Panc1 (cell line): ENCODE data around the gene CAMK1D. TPM values are rescaled to one million over a fixed set of nuclear protein-coding genes. Genes with fewer than 3 reads are reported as not detected.
"Not testable (repeated sequence)": the region's sequence is repeated elsewhere in the genome, so short reads cannot be mapped to it uniquely, and the experiment has no call there.

Source experiments
- ATAC-seq: fragments of 200-7000 bp; cut with Tn5 transposase; 2 replicates; pipeline ENCODE4 v1.9.1; 2020; ENCODE audit warnings: mild to moderate bottlenecking, moderate library complexity
- Bru-seq: library from RNA; stranded (reverse); fragments of 400-500 nt; gene quantifications from one replicate; lab custom pipeline; 2021; lab: Mats Ljungman, UMichigan
- BruChase-seq, 2 experiments: library from RNA; stranded (reverse); fragments of 400-500 nt; gene quantifications; one replicate each; lab custom pipeline; 2021; lab: Mats Ljungman, UMichigan
- BruUV-seq: library from RNA; stranded (reverse); fragments of 400-500 nt; replicated peaks from 2 replicates; lab custom pipeline; 2021; lab: Mats Ljungman, UMichigan
- CTCF ChIA-PET: fragments of 300-600 bp; sonication (Branson Sonifier 250); formaldehyde crosslinking; loops from one replicate; lab custom pipeline; 2022; ENCODE audit warnings: antibody characterized with exemption; lab: Charles Lee
- POLR2A ChIA-PET: fragments of 300-600 bp; sonication (Branson Sonifier 250); formaldehyde crosslinking; loops from one replicate; lab custom pipeline; 2022; ENCODE audit warnings: antibody characterized with exemption; lab: Charles Lee
- DNase-seq: peaks from one replicate; pipeline ENCODE4 v3.0.0-alpha.2; 2010; ENCODE audit warnings: low read depth, low spot score
- H3K27ac ChIP-seq: 2 replicates; pipeline ENCODE4 v1.5.1; 2011; ENCODE audit warnings: mild to moderate bottlenecking, low read length, inconsistent platforms
- H3K27me3 ChIP-seq: fragments of 200-500 bp; sonication (Bioruptor generic); 2 replicates; pipeline ENCODE4 v1.6.0; 2014; ENCODE audit warnings: low read length, inconsistent platforms; ENCODE audit not compliant: control insufficient read depth, insufficient read depth
- H3K36me3 ChIP-seq: fragments of 200-500 bp; sonication (Bioruptor generic); 2 replicates; pipeline ENCODE4 v1.5.1; 2014; ENCODE audit warnings: inconsistent platforms, mild to moderate bottlenecking, low read length, moderate library complexity; ENCODE audit not compliant: control insufficient read depth, insufficient read depth
- H3K4me1 ChIP-seq: 2 replicates; pipeline ENCODE4 v1.5.1; 2011; ENCODE audit warnings: inconsistent platforms, mild to moderate bottlenecking, low read length, moderate library complexity; ENCODE audit not compliant: control insufficient read depth, insufficient read depth
- H3K4me3 ChIP-seq, 2 experiments: 2 replicates each; pipeline ENCODE4 v1.5.1; 2011 to 2012; ENCODE audit warnings: low read depth in 2 of 2, low read length in 2 of 2, mild to moderate bottlenecking in 2 of 2, inconsistent platforms in 1 of 2, moderate library complexity in 1 of 2
- H3K9me3 ChIP-seq: fragments of 200-500 bp; sonication (Bioruptor generic); 2 replicates; pipeline ENCODE4 v1.5.1; 2014; ENCODE audit warnings: low read depth, mild to moderate bottlenecking, inconsistent platforms, low read length, moderate library complexity; ENCODE audit not compliant: control insufficient read depth, insufficient read depth
- POLR2AphosphoS5 ChIP-seq: IDR thresholded peaks from 2 replicates; pipeline ENCODE4 v1.6.1; 2012; ENCODE audit warnings: mild to moderate bottlenecking, low read depth, low read length, moderate library complexity
- SIN3A ChIP-seq: IDR thresholded peaks from 2 replicates; pipeline ENCODE4 v1.6.1; 2012; ENCODE audit warnings: low read depth, mild to moderate bottlenecking, low read length, moderate library complexity, borderline replicate concordance; ENCODE audit not compliant: insufficient read depth
- TCF7L2 ChIP-seq: IDR thresholded peaks from 2 replicates; pipeline ENCODE4 v1.6.1; 2011; ENCODE audit warnings: mild to moderate bottlenecking, low read depth, low read length, inconsistent platforms
- in situ Hi-C: cut with HindIII; loops from 2 replicates; pipeline ENCODE4 v1.10.0; 2016; ENCODE audit warnings: low sequenced_read_pairs, low pct_unique_long_range_greater_than_20kb
- intact Hi-C: fragments of 100-400 bp; cut with micrococcal nuclease; formaldehyde crosslinking; loops from one replicate; pipeline ENCODE4 v1.10.0; 2022; ENCODE audit not compliant: unreplicated experiment
- long read RNA-seq: library from polyadenylated mRNA; unstranded; transcript quantifications from one replicate; pipeline ENCODE4 v2.0.0, GENCODE V29; 2021; ENCODE audit not compliant: unreplicated experiment
- polyA plus RNA-seq: library from polyadenylated mRNA; unstranded; fragments of >200 nt; gene quantifications from one replicate; pipeline ENCODE4 v1.2.1, GENCODE V29; 2012; ENCODE audit warnings: missing spikeins; ENCODE audit not compliant: insufficient read length
- total RNA-seq: library from RNA; stranded (reverse); gene quantifications from one replicate; pipeline ENCODE4 v1.2.1, GENCODE V29; 2021; ENCODE audit not compliant: unreplicated experiment
- TF ChIP-seq, protein P1 (sequence below): fragments of 450-650 bp; IDR thresholded peaks from 2 replicates; pipeline ENCODE4 v1.5.1; 2017; ENCODE audit warnings: mild to moderate bottlenecking
- TF ChIP-seq, protein P2 (sequence below), 2 experiments: IDR thresholded peaks; 2 replicates each; pipeline ENCODE4 v1.6.1; 2011 to 2012; ENCODE audit warnings: low read depth in 2 of 2, control low read depth in 1 of 2, low read length in 1 of 2, mild to moderate bottlenecking in 1 of 2, moderate library complexity in 1 of 2; ENCODE audit not compliant: insufficient read depth in 1 of 2

The CAMK1D gene
- total RNA-seq (5.7 TPM), Bru-seq, nascent RNA (percentile 47 among the genes with signal in this experiment), BruChase-seq, experiment 1, labeled RNA remaining after a 2-hour chase (percentile 41 among the genes with signal in this experiment), BruChase-seq, experiment 2, labeled RNA remaining after a 6-hour chase (percentile 46 among the genes with signal in this experiment)
- polyA plus RNA-seq: 4.7 TPM
- long read RNA-seq, partial matches to known transcripts: 0 of 6 reads
- long read RNA-seq, other reads (novel, unspliced or antisense): 6 of 6 reads

DNA sequence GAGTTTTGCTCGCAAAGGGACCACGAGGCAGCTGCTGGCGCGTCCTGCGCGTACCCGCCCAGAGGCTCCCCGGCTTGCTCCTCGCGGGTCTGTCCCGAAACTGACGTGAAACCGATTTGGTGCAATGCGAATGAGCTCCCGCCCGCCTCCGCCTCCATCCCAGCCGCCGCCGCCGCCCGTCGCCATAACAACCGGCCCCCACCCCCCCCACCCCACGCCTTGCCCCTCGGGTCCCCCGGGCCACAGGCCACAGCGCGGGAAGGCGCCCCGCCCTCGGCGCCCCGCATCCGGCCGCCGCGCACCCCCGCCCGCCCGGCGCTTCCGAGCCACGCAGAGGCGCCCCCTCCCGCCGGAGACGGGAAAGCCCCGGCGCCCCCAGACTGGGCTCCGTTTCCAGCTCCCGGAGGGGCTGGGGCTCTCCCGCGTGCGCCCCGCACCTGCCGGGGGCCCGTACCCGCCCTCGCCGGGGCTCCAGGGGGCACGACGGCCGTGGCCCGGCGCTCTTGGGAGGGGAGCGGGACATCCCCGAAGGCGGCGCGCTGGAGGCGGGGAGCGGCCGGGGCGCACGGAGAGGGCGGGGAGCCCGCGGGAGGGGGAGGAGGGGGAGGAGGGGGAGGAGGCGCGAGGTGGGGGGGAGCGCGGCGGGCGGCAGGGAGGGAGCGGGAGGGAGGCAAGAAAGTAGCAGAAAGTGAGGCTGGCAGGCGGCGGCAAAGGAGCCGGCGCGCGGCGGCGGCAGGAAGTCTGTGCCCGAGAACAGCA lies at the start of gene CAMK1D:
TSS of gene CAMK1D (plus strand) at position 678 of the 759 bp plus-strand sequence.
- Histone ChIP-seq H3K4me3 (peak within 1 kb of the TSS; percentile 55 to 75), H3K27ac (no peak within 1 kb of the TSS), H3K4me1 (no peaks in the 10 kb centered on the region), H3K27me3 (no peaks in the 10 kb centered on the region), H3K9me3 (no peaks in the 10 kb centered on the region), H3K36me3 (no peaks in the 10 kb centered on the region; the same call in 1 of the 2 replicates)
- in situ Hi-C loops (no loop called here), intact Hi-C loops (no loop called here)
- BruUV-seq: no TSS peak
- ATAC-seq (peak; percentile 74), DNase-seq (no peak)
- ChIA-PET CTCF (interaction anchor here (0.6 to 0.7 kb wide), 2 partner anchors 138 to 799 kb away, joined by 3 to 4 read pairs; no protein-coding TSS in a partner anchor), POLR2A (interaction anchor here (0.7 kb wide), 1 partner anchor 104 kb away, joined by 3 read pairs; no protein-coding TSS in a partner anchor)
- no peak for TF ChIP-seq TCF7L2
- TF ChIP-seq, protein P1, sequence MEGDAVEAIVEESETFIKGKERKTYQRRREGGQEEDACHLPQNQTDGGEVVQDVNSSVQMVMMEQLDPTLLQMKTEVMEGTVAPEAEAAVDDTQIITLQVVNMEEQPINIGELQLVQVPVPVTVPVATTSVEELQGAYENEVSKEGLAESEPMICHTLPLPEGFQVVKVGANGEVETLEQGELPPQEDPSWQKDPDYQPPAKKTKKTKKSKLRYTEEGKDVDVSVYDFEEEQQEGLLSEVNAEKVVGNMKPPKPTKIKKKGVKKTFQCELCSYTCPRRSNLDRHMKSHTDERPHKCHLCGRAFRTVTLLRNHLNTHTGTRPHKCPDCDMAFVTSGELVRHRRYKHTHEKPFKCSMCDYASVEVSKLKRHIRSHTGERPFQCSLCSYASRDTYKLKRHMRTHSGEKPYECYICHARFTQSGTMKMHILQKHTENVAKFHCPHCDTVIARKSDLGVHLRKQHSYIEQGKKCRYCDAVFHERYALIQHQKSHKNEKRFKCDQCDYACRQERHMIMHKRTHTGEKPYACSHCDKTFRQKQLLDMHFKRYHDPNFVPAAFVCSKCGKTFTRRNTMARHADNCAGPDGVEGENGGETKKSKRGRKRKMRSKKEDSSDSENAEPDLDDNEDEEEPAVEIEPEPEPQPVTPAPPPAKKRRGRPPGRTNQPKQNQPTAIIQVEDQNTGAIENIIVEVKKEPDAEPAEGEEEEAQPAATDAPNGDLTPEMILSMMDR: peak; percentile 69

DNA sequence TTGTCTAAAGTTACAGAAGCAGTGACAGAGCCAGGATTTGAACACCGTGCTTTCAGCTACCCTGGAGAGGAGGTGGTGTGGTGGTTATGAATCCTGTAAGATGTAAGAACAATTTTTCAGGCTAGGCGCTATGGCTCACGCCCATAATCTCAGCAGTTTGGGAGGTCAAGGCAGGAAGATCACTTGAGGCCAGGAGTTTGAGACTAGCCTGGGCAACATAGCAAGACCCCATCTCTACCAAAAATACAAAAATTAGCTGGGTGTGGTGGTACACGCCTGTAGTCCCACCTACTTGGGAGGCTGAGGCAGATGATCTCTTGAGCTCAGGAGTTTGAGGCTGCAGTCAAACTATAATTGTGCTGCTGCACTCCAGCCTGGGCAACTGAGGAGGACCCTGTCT lies 48.3 kb upstream of the CAMK1D start:
- in situ Hi-C loops, CTCF ChIA-PET, POLR2A ChIA-PET: not testable (repeated sequence)

DNA sequence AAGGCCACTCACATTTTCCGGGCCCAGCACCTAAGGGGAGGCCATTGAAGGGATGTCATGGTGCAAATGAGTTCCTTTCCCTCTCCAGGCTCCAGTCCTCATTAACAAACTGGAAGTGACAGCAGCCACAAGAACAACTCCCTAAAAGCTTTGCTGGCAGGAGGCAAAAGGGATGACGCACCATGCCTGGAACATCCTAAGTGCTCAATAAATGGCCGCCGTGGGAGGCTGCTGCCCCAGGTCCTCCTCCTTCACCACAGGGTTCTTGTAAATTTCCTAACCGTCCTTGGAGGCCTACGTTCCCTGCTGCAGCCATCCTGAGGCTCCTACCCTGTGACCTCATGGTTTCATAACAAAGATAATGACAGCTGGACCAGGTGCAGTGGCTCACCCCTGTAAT lies 41.3 kb upstream of the CAMK1D start:
- in situ Hi-C loops: no loop called here
- no peak for ATAC-seq
- intact Hi-C loops: no loop called here
- no peaks in the 10 kb centered on the region for H3K27me3 ChIP-seq
- H3K36me3 ChIP-seq: no peaks in the 10 kb centered on the region
- ChIA-PET POLR2A (no interaction called here), CTCF (no interaction called here)
- DNase-seq: no peak
- H3K4me3 ChIP-seq: no peak overlapping the region
- no peaks in the 10 kb centered on the region for H3K9me3 ChIP-seq
- H3K27ac ChIP-seq: no peak overlapping the region
- BruUV-seq: no TSS peak
- H3K4me1 ChIP-seq: no peaks in the 10 kb centered on the region
- TF ChIP-seq TCF7L2 (no peak), POLR2AphosphoS5 (no peak), SIN3A (no peak)
- TF ChIP-seq, protein P1: no peak
- TF ChIP-seq, protein P2, sequence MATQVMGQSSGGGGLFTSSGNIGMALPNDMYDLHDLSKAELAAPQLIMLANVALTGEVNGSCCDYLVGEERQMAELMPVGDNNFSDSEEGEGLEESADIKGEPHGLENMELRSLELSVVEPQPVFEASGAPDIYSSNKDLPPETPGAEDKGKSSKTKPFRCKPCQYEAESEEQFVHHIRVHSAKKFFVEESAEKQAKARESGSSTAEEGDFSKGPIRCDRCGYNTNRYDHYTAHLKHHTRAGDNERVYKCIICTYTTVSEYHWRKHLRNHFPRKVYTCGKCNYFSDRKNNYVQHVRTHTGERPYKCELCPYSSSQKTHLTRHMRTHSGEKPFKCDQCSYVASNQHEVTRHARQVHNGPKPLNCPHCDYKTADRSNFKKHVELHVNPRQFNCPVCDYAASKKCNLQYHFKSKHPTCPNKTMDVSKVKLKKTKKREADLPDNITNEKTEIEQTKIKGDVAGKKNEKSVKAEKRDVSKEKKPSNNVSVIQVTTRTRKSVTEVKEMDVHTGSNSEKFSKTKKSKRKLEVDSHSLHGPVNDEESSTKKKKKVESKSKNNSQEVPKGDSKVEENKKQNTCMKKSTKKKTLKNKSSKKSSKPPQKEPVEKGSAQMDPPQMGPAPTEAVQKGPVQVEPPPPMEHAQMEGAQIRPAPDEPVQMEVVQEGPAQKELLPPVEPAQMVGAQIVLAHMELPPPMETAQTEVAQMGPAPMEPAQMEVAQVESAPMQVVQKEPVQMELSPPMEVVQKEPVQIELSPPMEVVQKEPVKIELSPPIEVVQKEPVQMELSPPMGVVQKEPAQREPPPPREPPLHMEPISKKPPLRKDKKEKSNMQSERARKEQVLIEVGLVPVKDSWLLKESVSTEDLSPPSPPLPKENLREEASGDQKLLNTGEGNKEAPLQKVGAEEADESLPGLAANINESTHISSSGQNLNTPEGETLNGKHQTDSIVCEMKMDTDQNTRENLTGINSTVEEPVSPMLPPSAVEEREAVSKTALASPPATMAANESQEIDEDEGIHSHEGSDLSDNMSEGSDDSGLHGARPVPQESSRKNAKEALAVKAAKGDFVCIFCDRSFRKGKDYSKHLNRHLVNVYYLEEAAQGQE (IDR thresholded peaks at IDR 0.05; ENCODE audit: insufficient read depth in 1 of 2, low read depth in 2 of 2, low read length in 1 of 2): no peak

More for the DNA sequence above, 48.3 kb upstream of the CAMK1D start:
- H3K27ac ChIP-seq, BruUV-seq, H3K9me3 ChIP-seq, DNase-seq, H3K36me3 ChIP-seq, H3K4me3 ChIP-seq, H3K27me3 ChIP-seq, H3K4me1 ChIP-seq, ATAC-seq, intact Hi-C loops: not testable (repeated sequence)
